Testis (tissue), 2 donors: ENCODE results near the gene CXCL6.

Source experiments
- POLR2A ChIP-seq: fragments of 450-650 bp; IDR thresholded peaks from one replicate; pipeline ENCODE4 v1.6.1; 2017; ENCODE audit warnings: antibody characterized with exemption, mild to moderate bottlenecking, moderate library complexity
- TF ChIP-seq, protein P1 (sequence below), 3 experiments: fragments of 450-650 bp in 2 of 3; fragments of 200-600 bp in 1 of 3; sonication (generic) in 1 of 3; IDR thresholded peaks; one replicate each; pipeline ENCODE4 v1.5.1; 2016 to 2019; ENCODE audit warnings: antibody characterized with exemption in 3 of 3, mild to moderate bottlenecking in 2 of 3, moderate library complexity in 1 of 3

DNA sequence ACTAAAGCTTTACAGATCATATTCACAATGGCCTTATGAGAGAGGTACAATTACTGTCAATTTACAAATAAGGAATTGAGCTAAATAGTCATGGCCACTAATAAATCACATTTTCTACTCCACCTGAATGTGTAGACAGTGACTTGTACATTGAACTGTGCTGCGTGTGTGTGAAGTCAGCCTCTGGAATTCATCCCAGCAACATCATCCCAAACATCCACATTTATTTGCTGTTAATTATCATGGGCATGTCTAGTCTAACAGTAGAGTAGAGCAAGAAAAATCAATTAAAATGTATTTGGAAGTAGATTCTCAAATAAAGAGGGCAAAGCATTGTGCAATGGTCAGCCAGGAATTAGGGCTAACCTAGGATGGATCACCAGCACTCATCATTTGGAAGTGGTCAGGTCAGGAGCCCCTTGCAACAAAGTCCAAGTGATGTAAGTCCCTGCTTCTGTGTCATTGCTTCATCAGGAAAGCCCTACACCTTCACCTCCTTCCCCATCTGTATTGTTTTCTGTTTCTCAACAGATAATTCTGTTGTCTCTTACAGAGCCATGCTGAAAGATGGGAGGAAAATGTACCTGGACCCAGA is 11.8 kb downstream of the CXCL6 start:
- TF ChIP-seq, protein P1, sequence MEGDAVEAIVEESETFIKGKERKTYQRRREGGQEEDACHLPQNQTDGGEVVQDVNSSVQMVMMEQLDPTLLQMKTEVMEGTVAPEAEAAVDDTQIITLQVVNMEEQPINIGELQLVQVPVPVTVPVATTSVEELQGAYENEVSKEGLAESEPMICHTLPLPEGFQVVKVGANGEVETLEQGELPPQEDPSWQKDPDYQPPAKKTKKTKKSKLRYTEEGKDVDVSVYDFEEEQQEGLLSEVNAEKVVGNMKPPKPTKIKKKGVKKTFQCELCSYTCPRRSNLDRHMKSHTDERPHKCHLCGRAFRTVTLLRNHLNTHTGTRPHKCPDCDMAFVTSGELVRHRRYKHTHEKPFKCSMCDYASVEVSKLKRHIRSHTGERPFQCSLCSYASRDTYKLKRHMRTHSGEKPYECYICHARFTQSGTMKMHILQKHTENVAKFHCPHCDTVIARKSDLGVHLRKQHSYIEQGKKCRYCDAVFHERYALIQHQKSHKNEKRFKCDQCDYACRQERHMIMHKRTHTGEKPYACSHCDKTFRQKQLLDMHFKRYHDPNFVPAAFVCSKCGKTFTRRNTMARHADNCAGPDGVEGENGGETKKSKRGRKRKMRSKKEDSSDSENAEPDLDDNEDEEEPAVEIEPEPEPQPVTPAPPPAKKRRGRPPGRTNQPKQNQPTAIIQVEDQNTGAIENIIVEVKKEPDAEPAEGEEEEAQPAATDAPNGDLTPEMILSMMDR (IDR thresholded peaks at IDR 0.05), result no peak
- TF ChIP-seq POLR2A, result no peak
